ENCODE data around the gene EIF4G1. TPM values are rescaled to one million over a fixed set of nuclear protein-coding genes. Genes with fewer than 3 reads are reported as not detected.

EIF4G1 gene
- total and polyA plus RNA-seq, 2 of the 8 experiments (the other 6 are each of a cell fraction or from before 2014, with no cell fraction given) = 318 to 473 TPM

DNA sequence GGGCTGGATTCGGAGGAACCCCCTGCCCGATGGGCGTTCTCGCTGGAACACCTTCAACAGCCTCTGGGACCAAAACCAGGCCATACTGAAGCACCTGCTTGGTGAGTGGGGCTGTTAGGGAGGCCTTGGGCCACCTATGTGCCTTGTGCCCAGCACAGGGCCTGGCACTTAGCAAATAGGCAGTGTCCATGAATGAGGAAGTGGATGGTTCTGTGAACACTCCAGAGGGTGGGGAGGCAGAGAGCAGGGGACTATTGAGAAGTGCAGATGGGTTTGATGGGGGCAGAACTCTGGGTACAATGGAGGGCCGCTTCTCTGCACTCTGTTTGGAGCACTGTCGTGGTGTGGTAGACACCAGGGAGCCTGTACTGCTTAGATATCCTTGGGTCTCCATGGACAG is 37.0 kb upstream of the EIF4G1 start:
- WGBS, 2 experiments (ENCODE audit: extremely low coverage in 1 of 2, insufficient coverage in 1 of 2, insufficient read length in 1 of 2, insufficient replicate concordance in 2 of 2, low coverage in 1 of 2, low lambda C conversion rate in 2 of 2, missing lambda C conversion rate in 1 of 2) = 95% methylated on average over 6 of the region's 6 CpGs; no CpG with 5 or more reads in 1 of the 2 experiments
- no peaks in the 10 kb centered on the region; the same call in 1 of the 2 replicates for H3K79me1 ChIP-seq (ENCODE audit: low read depth, low read length)
- no peak overlapping the region for H3K4me2 ChIP-seq (ENCODE audit: insufficient read depth in 1 of 2, low read depth in 2 of 2, low read length in 2 of 2)
- H4K8ac ChIP-seq (ENCODE audit: extremely low read depth, insufficient read depth, low read length) = no peak overlapping the region
- H2BK15ac ChIP-seq (ENCODE audit: low read length) = no peak overlapping the region
- H3K36me3 ChIP-seq (ENCODE audit: control insufficient read depth in 2 of 4, insufficient read depth in 4 of 4, low read length in 3 of 4) = no peaks in the 10 kb centered on the region
- H3K56ac ChIP-seq (replicated peaks; ENCODE audit: insufficient read length, low read depth, low read length) = no peak overlapping the region
- H3K4ac ChIP-seq (replicated peaks; ENCODE audit: insufficient read length, low read depth, low read length) = no peak overlapping the region
- no peak overlapping the region for H2BK120ac ChIP-seq (replicated peaks; ENCODE audit: low read depth, low read length)
- peaks cover 0 to 7% (median 3%) of the 10 kb centered on the region in 4 experiments; a peak in 5 of 7 replicates for H3K4me1 ChIP-seq (replicated peaks in 1 of 4; ENCODE audit: control insufficient read depth in 3 of 4, insufficient read depth in 4 of 4, low read length in 3 of 4)
- no peak overlapping the region for H2BK5ac ChIP-seq (ENCODE audit: low read depth, low read length)
- H3K27me3 ChIP-seq (replicated peaks in 1 of 4; ENCODE audit: control insufficient read depth in 3 of 4, extremely low read depth in 1 of 4, insufficient read depth in 3 of 4, low read length in 3 of 4) = peaks cover 8 to 32% (median 26%) of the 10 kb centered on the region in 4 experiments
- no peak overlapping the region for H2BK12ac ChIP-seq (ENCODE audit: low read depth, low read length)
- no peak overlapping the region for H3K4me3 ChIP-seq (ENCODE audit: extremely low read depth in 1 of 4, insufficient read depth in 2 of 4, low read depth in 3 of 4, low read length in 4 of 4)
- no peak overlapping the region for H2AK5ac ChIP-seq (ENCODE audit: low read depth, low read length)
- TF ChIP-seq EGR1 (IDR thresholded peaks at IDR 0.05; ENCODE audit: borderline replicate concordance, low read depth, low read length) (no peak), ZNF274 (IDR thresholded peaks at IDR 0.05; ENCODE audit: borderline replicate concordance, extremely low read depth, low read length) (no peak), RAD21 (IDR thresholded peaks at IDR 0.05 in 1 of 2, conservative IDR thresholded peaks at IDR 0.05 in 1 of 2; ENCODE audit: low read depth in 2 of 2, low read length in 2 of 2) (no peak), POLR2AphosphoS5 (IDR thresholded peaks at IDR 0.05; ENCODE audit: low read depth, low read length) (no peak)
- H4K20me1 ChIP-seq (replicated peaks in 1 of 2; ENCODE audit: control insufficient read depth in 1 of 2, insufficient read depth in 2 of 2, low read length in 2 of 2) = peaks cover 0 to 5% of the 10 kb centered on the region in 2 experiments
- H3K9me3 ChIP-seq (ENCODE audit: insufficient read depth in 2 of 2, low read depth in 1 of 2, low read length in 1 of 2) = no peaks in the 10 kb centered on the region
- FAIRE-seq (no peak), DNase-seq (ENCODE audit: low read depth in 1 of 2, low spot score in 2 of 2) (no peak)
- no peak overlapping the region for H3K9ac ChIP-seq (replicated peaks in 1 of 4; ENCODE audit: extremely low read depth in 1 of 4, low read depth in 3 of 4, low read length in 3 of 4)
- POLR2A ChIA-PET (ENCODE audit: partially characterized antibody) = no interaction called here
- H2AFZ ChIP-seq (ENCODE audit: low read length) = no peak overlapping the region
- no peak overlapping the region for H3K18ac ChIP-seq (ENCODE audit: extremely low read depth, low read length)
- no peak overlapping the region for H4K5ac ChIP-seq (ENCODE audit: insufficient read length, low read depth, low read length)
- CTCF ChIA-PET (ENCODE audit: partially characterized antibody) = interaction anchor here (1.0 to 1.5 kb wide), 2 partner anchors 17 to 28 kb away, joined by 3 to 5 read pairs; partner anchors contain the start of gene EEF1AKMT4
- no peak overlapping the region for H3K23ac ChIP-seq (ENCODE audit: insufficient read length)
- H3K27ac ChIP-seq (ENCODE audit: low read depth, low read length) = no peak overlapping the region
- H3K14ac ChIP-seq (ENCODE audit: insufficient read length) = no peak overlapping the region
- no peak overlapping the region for H2BK20ac ChIP-seq (ENCODE audit: low read length)
- H3K23me2 ChIP-seq (ENCODE audit: low read depth, low read length) = peaks cover 9% of the 10 kb centered on the region
- no peaks in the 10 kb centered on the region for H3K79me2 ChIP-seq (ENCODE audit: control insufficient read depth in 1 of 2, insufficient read depth in 2 of 2, low read length in 2 of 2)
- H4K91ac ChIP-seq (replicated peaks; ENCODE audit: insufficient read length, low read length) = no peak overlapping the region

All from H1 (cell line).